ENCODE results near the gene TADA1. TPM values are rescaled to one million over a fixed set of nuclear protein-coding genes. Genes with fewer than 3 reads are reported as not detected.
"Not testable (repeated sequence)": the region's sequence is repeated elsewhere in the genome, so short reads cannot be mapped to it uniquely, and the experiment has no call there.

The TADA1 gene
- total RNA-seq, 1 donor from 2014 or later, result 9.9 TPM

GRCh38 chr1:166836733-166837132 lies 39.3 kb downstream of the TADA1 start:
- peaks cover 17% of the 10 kb centered on the region for H4K20me1 ChIP-seq (ENCODE audit: insufficient read depth, low read length)
- no peak overlapping the region for H3K27ac ChIP-seq (ENCODE audit: low read depth, low read length)
- peaks cover 6% of the 10 kb centered on the region for H3K27me3 ChIP-seq (ENCODE audit: insufficient read depth, low read length)
- H3K4me1 ChIP-seq (ENCODE audit: insufficient read depth, low read length), result peaks cover 18% of the 10 kb centered on the region
- H3K9ac ChIP-seq (ENCODE audit: low read length), result no peak overlapping the region
- H3K4me3 ChIP-seq (ENCODE audit: insufficient read depth, low read depth, low read length), result no peak overlapping the region
- FAIRE-seq (no peak), DNase-seq (ENCODE audit: low read depth) (no peak)
- no peak overlapping the region for H3K4me3 Mint-ChIP-seq (ENCODE audit: unreplicated experiment)
- H3K9me3 ChIP-seq (ENCODE audit: insufficient read depth, low read depth, low read length), result no peaks in the 10 kb centered on the region
- peaks cover 4% of the 10 kb centered on the region for H3K36me3 Mint-ChIP-seq (ENCODE audit: low read depth, unreplicated experiment)
- H3K27ac Mint-ChIP-seq (ENCODE audit: unreplicated experiment), result peak overlapping the region; percentile 60
- TF ChIP-seq EZH2 (IDR thresholded peaks at IDR 0.05; ENCODE audit: insufficient read depth, low read length) (no peak), CTCF (IDR thresholded peaks at IDR 0.05; ENCODE audit: insufficient read depth, low read depth, low read length) (no peak)
- peaks cover 21% of the 10 kb centered on the region for H3K4me1 Mint-ChIP-seq (ENCODE audit: low read depth, unreplicated experiment)
- H3K79me2 ChIP-seq (ENCODE audit: insufficient read depth, low read length), result peaks cover 17% of the 10 kb centered on the region
- peaks cover 9% of the 10 kb centered on the region for H3K36me3 ChIP-seq (ENCODE audit: insufficient read depth, low read length)
- no peak overlapping the region for H2AFZ ChIP-seq (ENCODE audit: low read depth, low read length)
- H3K4me2 ChIP-seq (ENCODE audit: low read length), result no peak overlapping the region
- H3K9me3 Mint-ChIP-seq (ENCODE audit: unreplicated experiment), result peaks cover 3% of the 10 kb centered on the region
- no peaks in the 10 kb centered on the region for H3K27me3 Mint-ChIP-seq (ENCODE audit: low read depth, unreplicated experiment)

GRCh38 chr1:166829762-166830161 lies 46.3 kb downstream of the TADA1 start:
- FAIRE-seq; H3K27me3 Mint-ChIP-seq (ENCODE audit: low read depth, unreplicated experiment); H3K9ac ChIP-seq (ENCODE audit: low read length); DNase-seq (ENCODE audit: low read depth); H3K9me3 ChIP-seq (ENCODE audit: insufficient read depth, low read depth, low read length); H3K4me2 ChIP-seq (ENCODE audit: low read length); H3K4me3 Mint-ChIP-seq (ENCODE audit: unreplicated experiment); H3K27ac ChIP-seq (ENCODE audit: low read depth, low read length); H3K4me3 ChIP-seq (ENCODE audit: insufficient read depth, low read depth, low read length); H3K36me3 ChIP-seq (ENCODE audit: insufficient read depth, low read length); H3K4me1 ChIP-seq (ENCODE audit: insufficient read depth, low read length); H2AFZ ChIP-seq (ENCODE audit: low read depth, low read length); H3K36me3 Mint-ChIP-seq (ENCODE audit: low read depth, unreplicated experiment); H3K79me2 ChIP-seq (ENCODE audit: insufficient read depth, low read length); H3K27me3 ChIP-seq (ENCODE audit: insufficient read depth, low read length); H4K20me1 ChIP-seq (ENCODE audit: insufficient read depth, low read length); H3K4me1 Mint-ChIP-seq (ENCODE audit: low read depth, unreplicated experiment); H3K27ac Mint-ChIP-seq (ENCODE audit: unreplicated experiment): not testable (repeated sequence)
- peaks cover 18% of the 10 kb centered on the region for H3K9me3 Mint-ChIP-seq (ENCODE audit: unreplicated experiment)

- Mint-ChIP-seq H3K27ac (ENCODE audit: unreplicated experiment) (no peak overlapping the region), H3K36me3 (ENCODE audit: low read depth, unreplicated experiment) (no peaks in the 10 kb centered on the region), H3K4me1 (ENCODE audit: low read depth, unreplicated experiment) (no peaks in the 10 kb centered on the region), H3K9me3 (ENCODE audit: unreplicated experiment) (peaks cover 18% of the 10 kb centered on the region), H3K4me3 (ENCODE audit: unreplicated experiment) (no peak overlapping the region), H3K27me3 (ENCODE audit: low read depth, unreplicated experiment) (no peaks in the 10 kb centered on the region)
- no peak overlapping the region for H3K4me2 ChIP-seq (ENCODE audit: low read length)
- no peaks in the 10 kb centered on the region for H4K20me1 ChIP-seq (ENCODE audit: insufficient read depth, low read length)
- H3K9ac ChIP-seq (ENCODE audit: low read length), result no peak overlapping the region
- peaks cover under 1% of the 10 kb centered on the region for H3K27me3 ChIP-seq (ENCODE audit: insufficient read depth, low read length)
- H2AFZ ChIP-seq (ENCODE audit: low read depth, low read length), result no peak overlapping the region
- no peaks in the 10 kb centered on the region for H3K9me3 ChIP-seq (ENCODE audit: insufficient read depth, low read depth, low read length)
- no peaks in the 10 kb centered on the region for H3K4me1 ChIP-seq (ENCODE audit: insufficient read depth, low read length)
- H3K4me3 ChIP-seq (ENCODE audit: insufficient read depth, low read depth, low read length), result no peak overlapping the region
- FAIRE-seq, result no peak
- H3K27ac ChIP-seq (ENCODE audit: low read depth, low read length), result no peak overlapping the region
- no peaks in the 10 kb centered on the region for H3K36me3 ChIP-seq (ENCODE audit: insufficient read depth, low read length)
- TF ChIP-seq EZH2 (IDR thresholded peaks at IDR 0.05; ENCODE audit: insufficient read depth, low read length) (no peak), CTCF (IDR thresholded peaks at IDR 0.05; ENCODE audit: insufficient read depth, low read depth, low read length) (no peak)
- no peaks in the 10 kb centered on the region for H3K79me2 ChIP-seq (ENCODE audit: insufficient read depth, low read length)
- no peak for DNase-seq (ENCODE audit: low read depth)
These were observed 48.6 kb downstream of the TADA1 start for GRCh38 chr1:166827426-166827825.
